Colon (tissue), 2 donors: ENCODE results near the gene BRD3.
"Not testable (repeated sequence)": the region's sequence is repeated elsewhere in the genome, so short reads cannot be mapped to it uniquely, and the experiment has no call there.

ENCODE experiments used
- FAIRE-seq: peaks from 2 replicates; lab custom pipeline; 2012; peaks lifted over from hg19 to GRCh38; lab: Jason Lieb, UNC
- donor health status: control.
- donor health status: control.

Gene BRD3

DNA sequence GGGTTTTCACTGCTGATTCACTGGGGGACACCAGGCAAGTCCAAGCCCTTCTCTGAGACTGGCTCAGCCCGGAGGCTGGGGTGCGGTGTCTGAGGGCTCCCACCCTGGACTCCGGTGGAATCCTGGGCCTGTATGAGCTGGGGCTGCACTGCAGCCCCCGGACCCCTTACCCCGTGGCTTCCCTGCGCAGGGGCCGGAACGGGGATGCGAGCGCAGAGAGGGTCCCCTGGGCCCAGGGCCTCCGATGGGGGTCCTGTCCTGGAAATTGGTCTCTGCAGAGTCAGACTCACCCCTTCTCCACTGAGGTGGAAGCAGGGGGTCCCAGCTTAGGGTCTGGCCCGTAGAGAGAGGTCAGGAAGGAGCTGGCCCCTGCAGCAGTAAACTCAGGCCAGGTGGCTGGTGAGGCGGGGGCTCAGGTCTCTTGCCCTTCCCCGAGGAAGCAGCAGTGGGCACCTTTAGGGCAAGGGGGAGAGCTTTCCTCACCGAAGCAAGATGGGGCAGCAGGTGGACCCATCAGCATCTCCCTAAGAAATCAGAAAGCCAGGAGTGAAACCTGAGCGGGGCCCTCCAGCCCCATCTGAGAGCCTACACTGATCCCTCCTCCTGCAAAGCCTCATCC lies 74.1 kb downstream of the BRD3 start:
- no peak for FAIRE-seq

DNA sequence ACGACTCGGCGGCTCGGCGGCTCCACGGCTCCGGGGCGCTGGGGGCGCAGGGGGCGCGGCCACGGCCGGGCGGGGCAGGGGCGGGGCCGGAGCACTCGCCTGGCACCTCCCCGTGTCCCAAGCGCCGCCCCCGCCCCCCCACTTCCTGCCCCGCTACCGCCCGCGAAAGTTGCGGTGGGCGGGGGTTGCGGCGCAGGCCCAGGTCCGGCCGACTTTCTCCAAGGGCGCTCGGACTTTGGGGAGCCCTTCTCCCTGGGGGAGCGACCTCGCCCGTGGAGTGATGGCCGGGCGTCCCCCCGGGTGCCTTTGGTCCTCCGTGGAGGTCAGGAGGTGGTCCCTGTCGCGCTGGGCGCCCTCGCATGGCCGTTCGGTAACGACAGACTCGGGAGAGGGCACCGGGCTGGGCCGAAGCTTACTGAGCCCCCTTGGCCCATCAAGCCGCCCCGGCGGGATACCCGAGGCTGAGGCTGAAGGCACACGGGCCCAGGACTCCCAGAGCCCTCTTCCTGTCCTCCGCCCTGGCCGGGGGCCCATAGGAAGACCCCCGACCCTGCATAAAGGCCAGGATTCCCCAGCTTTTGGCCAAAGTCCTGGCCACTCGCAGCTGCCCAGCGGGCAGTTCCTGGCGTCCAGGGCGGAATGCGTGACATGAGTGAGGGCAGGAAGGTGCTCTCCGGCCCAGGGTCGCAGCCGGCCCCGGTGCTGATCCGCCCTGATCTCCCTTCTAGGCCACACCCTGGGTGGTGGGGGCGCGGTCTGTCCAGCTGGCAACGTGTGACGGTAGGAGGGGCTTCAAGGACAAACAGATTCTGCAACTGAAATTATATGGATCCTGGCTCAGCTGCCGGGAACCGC lies 74.8 kb downstream of the BRD3 start:
- no peak for FAIRE-seq

DNA sequence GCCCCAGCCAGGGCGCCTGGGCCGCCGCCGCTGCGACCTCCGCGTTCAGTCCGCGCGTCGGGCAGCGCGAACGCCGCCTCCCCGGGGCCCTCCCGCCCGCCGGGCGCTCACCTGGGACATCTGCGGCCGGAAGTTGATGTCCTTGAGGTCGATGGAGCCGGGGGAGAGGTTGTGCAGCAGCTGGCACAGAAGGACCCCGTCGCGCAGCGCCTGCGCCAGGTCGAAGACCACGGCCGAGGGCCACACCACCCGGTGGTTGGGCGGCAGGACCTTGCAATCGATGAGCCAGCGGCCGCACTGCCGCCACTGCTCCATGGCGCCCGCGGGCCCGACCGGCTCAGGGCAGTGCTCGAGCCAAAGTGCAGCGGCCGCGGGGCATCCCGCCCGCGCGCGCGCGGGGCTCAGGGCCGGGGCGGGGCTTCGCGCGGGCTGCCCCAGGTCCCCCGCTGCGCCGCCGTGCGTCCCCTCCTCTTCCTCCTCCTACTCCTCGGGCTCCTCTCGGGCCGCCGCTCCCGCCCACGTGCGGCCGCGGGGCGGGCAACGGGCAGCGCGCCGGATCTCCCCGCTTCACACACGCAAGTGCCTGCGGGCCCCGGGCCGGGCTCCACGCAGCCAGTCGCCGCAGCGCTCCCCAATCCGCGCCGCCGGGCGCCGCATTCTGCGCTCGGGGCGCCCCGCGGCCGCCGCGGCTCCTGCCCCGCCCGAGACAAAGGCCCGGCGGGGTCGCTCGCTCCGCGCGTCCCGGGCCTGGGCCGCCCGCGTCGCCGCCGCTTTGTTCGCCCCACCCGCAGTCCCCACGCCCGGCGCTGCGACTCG lies 75.7 kb downstream of the BRD3 start, which contains the start of gene VAV2:
Gene VAV2, minus strand, starts transcription at position 361 of the 816 bp plus-strand sequence. Its CDS starts 46 bp downstream, at position 315.
- FAIRE-seq, result no peak

DNA sequence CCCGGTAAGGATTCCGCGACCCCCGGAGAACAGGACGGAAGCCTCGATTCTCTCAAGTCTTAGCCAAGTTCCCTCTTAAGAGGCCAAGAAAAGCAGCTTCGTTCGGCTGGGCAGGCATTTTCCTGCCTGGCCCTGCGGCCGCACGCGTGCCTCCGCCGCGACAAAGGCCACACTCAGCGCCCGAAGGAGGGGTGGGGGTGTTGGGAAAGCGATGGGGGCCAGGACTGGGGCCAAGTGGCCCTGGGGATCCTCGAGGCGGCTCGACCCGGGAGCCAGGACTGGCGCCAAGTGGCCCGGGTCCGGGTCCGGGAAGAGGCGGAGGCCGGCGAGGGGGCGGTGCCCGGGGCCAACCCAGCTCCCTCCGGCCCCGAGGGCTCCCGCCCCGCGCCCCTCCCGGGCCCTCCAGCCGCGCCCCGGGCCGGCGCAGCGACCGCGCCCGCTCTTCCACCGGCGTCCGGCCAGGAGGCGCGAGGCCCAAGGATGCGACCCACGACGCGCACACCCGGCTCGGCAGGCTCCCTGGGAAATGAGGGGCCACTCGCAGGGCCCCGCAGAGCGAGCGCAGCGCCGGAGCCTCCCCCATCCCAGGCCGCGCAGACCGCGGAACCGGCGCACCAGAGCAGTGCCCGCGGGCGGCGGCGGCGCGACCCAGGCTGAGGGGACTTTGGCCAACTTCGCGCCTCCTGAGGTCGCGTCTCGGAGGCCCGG lies 76.5 kb downstream of the BRD3 start:
- FAIRE-seq, result no peak

DNA sequence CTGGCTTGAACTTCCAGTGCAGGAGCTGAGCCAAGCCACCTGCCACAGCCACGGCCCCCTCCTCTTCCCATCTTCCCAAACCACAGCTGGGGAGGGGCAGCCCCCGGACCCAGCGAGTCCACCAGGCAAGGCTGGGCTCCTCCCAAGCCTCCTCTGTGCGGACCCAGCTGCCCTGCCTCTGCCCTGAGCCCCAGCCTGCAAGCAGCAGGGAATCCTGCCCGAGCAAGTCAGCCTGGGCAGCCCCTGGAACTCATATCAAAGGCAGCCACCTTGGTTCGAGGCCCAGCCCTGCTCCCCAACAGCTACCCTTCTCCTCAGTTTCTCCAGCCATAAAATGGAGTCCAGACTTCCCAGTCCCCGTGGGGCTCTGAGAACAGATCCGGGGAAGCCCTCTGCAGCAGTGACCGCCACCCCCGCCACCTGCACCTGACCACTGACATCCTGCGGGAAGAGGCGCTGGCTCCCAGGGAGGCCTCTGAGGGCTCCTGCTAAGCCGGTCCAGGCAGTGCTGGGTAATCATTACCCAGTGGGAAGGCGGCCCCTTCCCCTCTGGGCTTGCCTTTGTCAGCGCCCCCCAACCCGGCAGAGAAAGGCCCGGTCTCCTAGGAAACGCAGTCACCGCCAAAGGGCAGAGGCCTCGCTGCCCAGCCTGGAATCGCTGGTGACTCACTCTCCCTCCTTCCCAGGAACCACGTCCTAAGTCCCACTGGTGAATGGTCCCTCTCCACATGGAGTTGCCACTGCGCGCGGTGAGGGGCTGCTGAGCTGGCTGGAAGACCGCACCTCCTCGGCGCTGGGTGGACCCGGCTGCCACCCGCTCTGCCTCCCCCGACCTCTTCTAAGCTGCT lies 77.2 kb downstream of the BRD3 start:
- FAIRE-seq, result no peak

DNA sequence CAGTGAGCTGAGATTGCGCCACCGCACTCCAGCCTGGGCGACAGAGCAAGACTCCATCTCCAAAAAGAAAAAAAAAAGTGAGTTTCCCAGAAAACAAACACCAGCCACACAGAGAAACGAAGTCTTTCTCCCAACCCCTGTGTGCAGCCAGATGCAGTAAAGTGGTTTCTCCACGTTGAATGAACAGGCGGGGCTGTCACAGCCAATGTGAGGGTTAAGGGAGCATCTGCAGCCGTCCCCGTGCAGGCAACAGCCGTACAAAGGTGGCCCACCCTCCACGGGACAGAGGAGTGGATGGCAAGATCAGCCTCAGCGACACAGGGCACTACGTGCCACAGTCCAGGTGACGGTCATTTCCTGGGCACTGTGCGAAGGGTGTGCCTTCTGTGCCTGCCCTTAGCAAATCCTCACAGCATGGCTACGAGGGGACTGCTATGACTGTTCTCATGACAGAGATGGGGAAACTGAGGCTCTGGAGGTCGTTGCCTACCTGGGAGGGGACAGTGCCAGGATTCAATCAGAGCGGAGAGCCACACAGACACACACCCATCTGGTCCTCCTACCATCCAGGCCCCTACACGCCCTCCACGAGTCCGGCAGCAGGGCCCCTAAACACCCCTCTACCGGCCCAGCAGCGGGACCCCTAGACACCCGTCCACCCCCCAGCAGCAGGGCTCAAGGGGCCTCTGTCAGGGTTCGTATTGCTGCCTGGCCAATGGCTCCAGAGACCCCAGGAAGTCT lies 78.0 kb downstream of the BRD3 start:
- no peak for FAIRE-seq

DNA sequence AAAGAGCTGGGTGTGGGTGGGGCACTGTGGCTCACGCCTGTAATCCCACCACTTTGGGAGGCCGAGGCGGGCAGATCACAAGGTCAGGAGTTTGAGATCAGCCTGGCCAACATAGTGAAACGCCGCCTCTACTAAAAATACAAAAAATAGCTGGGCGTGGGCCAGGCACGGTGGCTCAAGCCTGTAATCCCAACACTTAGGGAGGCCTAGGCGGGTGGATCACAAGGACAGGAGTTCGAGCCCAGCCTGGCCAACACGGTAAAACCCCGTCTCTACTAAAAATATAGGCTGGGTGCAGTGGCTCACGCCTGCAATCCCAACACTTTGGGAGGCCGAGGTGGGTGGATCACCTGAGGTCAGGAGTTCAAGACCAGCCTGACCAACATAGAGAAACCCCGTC lies 79.1 kb downstream of the BRD3 start:
- not testable (repeated sequence) for FAIRE-seq

DNA sequence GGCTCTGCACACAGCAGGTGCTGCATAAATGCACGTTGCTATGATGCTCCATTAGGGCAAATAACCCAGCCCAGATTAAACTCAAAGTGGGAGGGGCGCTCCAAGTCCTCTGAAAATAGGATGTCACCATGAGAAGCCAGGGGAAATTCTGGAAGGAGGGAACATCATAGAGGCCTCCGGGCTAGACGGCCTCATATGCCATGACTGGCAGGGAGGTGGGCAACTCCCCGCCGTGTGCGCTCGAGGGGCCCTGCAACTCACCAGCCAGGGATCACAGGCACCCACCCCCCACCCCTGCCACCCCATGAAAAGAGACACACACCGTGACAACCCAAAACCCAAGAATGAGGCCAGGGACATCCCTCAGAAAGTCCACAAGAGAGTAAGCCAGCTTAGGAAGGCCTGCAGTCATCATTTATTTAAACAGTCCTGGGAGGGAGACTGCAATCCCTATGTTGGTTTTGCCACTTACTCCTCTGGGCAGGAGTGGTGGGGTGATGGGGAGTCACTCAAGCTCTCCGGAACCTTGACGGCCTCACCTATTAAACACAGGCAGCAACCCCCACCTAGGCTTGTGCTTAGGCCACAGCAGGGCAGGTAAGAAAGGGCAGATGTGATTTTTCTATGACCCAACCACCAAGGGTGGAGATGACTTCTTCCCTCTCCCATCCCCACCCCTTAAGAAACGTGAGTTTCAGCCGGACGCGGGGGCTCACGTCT lies 79.7 kb downstream of the BRD3 start:
- FAIRE-seq, result no peak

DNA sequence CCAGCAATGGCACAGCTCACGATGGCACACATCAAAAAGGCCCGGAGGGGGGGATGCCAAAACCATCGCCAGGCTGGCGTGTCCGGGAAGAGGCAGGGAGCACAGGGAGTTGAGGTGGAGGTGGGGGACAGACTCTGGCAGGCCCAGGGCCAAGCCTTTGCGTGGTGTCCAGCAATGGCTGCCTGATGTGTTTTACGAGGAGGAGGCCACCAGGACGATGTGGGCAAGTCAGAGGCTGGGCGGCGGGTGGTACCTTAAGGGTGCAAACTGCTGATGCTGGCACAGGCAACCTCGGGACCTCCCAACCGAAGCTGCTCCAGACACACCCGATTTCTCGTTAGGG lies 80.4 kb downstream of the BRD3 start:
- no peak for FAIRE-seq

DNA sequence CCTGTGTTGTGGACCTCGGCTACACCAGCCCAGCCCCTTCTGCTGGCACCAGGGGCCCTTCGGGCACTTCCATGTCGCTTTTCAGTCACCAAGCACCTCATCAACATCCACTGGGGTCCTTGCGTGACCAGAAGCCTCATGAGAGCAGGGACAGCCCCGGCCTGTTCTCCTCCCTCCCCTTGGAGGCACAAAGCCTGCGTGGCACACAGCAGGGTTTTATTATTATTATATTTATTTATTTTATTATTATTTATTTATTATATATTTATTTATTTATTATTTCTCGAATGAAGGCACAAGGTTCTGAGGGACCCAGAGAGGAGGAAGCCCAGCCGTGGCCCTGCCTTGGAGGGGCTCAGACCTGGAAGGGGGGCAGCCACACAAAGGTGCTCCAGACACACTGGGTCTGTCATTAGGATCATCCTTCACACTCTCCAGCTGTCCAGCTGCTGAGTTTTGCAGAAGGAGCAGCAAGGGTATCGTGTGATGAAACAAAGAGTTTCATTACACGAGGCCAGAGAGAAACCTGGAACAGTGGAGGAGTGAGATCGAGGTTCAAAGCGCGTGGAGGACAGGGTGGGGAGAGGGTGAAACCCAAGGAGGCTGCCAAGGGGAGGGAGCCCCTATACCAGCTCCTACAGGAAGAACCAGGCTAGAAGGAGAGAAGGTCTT lies 80.9 kb downstream of the BRD3 start:
- FAIRE-seq, result no peak

DNA sequence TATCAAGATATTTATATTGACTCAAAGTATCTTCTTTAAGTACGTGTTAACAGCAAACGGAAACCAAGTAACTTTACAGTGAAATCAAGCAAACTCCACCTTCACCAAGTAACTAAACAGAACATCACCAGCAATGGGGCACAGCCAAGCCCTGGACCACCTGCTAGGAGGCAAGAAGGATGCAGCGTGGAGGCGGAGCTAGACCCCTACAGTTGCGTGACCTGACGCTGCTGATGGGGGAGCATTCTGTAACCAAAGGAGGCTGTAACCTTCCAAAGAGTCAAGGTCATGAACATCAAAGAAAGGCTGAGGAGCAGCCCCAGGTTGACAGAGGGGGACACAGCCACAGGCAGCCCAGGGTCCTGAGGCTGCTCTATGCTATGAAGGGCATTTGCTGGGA lies 81.8 kb downstream of the BRD3 start:
- no peak for FAIRE-seq

DNA sequence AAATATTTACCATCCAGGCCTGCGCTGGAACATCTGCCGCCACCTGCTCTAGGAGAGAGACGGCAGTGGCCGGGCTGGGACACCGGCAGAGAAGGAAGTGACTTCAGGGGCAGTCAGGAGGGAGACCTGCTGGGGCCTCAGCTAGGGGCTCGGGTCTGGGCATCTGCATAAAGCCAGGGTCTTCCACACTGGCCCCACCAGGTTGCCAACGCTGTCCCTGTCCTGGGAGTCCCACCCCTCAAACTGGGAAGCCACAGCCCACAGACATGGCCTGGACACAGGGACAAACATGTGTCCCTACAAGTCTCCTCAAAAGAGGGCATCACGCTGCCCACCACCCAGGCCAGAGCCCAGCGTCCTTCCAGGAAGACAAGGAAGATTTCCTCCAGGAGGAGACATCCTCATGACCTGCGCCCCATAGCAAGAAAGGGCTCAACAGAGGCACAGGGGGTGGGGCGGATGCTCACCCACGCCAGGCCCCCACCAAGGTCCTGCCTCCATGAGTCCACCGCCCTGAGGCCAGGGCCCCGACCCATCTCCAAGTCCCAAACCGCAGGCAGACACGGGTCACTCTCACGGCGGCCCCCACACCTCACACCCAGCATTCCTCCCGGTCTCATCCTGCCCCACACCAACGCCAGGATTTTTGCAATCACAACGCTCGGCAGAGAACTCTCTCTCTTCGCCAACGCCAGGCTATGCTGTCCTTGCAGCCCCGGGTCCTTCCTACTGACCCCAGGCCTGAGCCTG lies 84.7 kb downstream of the BRD3 start:
- FAIRE-seq, result no peak

DNA sequence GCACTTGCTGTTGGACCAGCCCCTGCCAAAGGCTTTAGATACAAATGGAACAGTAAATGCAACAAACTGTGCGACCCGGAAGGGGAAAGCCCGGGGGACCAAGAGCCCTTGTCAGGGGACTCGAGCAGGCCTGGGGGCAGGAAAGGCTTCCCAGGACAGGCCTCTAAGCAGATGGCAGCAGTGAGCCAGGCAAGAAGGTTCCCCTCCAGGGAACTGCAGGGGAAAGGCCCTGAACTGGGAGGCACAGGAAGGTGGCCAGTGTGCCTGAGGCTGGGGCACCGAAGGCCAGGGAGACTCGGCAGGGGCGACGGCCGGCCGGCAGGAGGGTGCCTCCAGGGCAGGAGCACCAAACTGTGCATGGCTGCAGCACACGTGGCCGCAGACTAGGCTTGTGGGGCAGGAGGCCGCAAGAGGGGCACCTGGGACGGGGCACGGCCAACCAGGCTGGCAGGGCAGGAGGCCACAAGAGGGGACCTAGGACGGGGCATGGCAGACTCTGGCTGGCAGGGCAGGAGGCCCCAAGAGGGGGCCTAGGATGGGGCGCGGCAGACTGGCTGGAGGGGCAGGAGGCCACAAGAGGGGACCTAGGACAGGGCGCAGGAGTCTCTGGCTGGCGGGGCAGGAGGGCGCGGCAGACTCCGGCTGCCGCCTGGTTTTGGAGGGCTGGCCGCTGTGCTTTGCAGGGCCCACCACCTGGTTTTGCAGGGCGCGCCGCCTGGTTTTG lies 85.7 kb downstream of the BRD3 start:
- FAIRE-seq, result no peak

DNA sequence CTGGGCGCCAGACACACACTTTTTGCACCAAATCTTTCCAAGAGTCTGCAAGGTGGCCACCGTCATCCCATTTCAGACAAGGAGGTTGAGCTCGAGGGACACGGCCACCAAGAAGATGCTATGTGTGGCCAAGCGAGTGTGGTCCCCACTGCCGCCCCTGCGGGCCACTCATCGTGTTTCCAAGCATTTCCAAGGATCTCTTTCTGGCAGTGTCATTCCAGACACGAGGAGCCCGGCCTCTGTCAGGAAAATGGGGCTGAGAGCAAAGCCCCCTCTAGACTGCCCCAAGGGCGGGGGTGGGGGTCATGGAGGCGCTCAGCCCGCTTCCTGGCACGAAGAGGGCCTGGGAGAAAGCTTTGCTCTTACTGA lies 86.3 kb downstream of the BRD3 start:
- no peak for FAIRE-seq

DNA sequence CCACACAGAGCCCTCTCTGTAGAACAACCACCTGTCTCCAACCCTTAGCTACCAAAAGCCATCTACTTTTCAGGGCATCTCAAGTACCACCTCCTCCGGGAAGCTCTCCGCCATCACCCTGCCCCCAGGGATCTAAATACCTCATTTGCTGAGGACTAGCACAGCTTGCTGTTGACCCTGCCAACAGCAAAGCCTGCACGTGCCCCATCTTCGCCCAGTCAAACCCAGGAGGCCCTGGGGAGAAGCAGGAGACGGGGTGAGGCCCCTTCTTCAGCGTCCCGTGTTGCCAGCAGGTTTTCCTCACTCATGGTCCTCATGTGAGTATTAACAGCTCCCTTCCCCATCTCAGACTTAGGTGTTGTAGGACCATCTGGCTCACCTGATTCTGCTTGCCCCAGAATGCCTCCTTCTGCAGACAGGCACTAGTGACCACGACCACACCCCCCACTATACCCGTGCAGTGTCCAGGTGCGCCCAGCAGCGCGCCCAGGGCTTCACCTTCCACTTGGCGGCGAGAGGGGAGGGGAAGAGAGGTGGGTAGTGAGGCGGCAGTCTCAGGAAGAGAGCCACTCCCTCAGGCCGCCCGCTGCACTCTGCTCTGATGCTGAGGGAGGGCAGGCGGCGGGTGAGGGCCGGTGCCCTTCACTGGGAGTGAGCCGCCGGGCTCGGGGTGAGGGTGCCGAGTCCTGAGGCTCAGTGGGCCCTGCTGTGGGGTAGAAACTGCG lies 86.8 kb downstream of the BRD3 start:
- no peak for FAIRE-seq
